ENCODE results near the gene PPP1R27. TPM values are rescaled to one million over a fixed set of nuclear protein-coding genes. Genes with fewer than 3 reads are reported as not detected.

The PPP1R27 gene
- polyA plus RNA-seq, 2 of the 4 experiments (the other 2 are of a cell fraction): 0.09 TPM; not detected in 1

- ChIA-PET CTCF (interaction anchor here (0.7 to 3.4 kb wide), 4 partner anchors 9 to 30 kb away, joined by 3 to 9 read pairs (median 4); no protein-coding TSS in a partner anchor), POLR2A (no interaction called here)
- no peaks in the 10 kb centered on the region for H3K9me3 ChIP-seq
- TF ChIP-seq MAX (IDR thresholded peaks at IDR 0.05) (no peak), HOXA7 (CRISPR knock-in tag; IDR thresholded peaks at IDR 0.05) (no peak), CBX8 (IDR thresholded peaks at IDR 0.05) (no peak), HES2 (IDR thresholded peaks at IDR 0.05) (no peak), ATOH8 (CRISPR knock-in tag; IDR thresholded peaks at IDR 0.05; ENCODE audit: low read depth) (no peak), RARB (CRISPR knock-in tag; IDR thresholded peaks at IDR 0.05) (no peak), TP53 (CRISPR knock-in tag; IDR thresholded peaks at IDR 0.05) (no peak)
- TF ChIP-seq, protein P1, sequence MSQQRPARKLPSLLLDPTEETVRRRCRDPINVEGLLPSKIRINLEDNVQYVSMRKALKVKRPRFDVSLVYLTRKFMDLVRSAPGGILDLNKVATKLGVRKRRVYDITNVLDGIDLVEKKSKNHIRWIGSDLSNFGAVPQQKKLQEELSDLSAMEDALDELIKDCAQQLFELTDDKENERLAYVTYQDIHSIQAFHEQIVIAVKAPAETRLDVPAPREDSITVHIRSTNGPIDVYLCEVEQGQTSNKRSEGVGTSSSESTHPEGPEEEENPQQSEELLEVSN (IDR thresholded peaks at IDR 0.05; ENCODE audit: borderline replicate concordance, low read depth): no peak
- H3K4me2 ChIP-seq: no peak overlapping the region
- 86% methylated on average over 7 of the region's 7 CpGs for WGBS (ENCODE audit: missing lambda C conversion rate)
- ATAC-seq (no peak), DNase-seq (ENCODE audit: low read depth in 1 of 2, low spot score in 1 of 2) (no peak), FAIRE-seq (no peak)
- peaks cover 10% of the 10 kb centered on the region; the same call in 2 of the 3 replicates for H3K4me1 ChIP-seq
- H3K27ac ChIP-seq: no peak overlapping the region
- H3K4me3 ChIP-seq: no peak overlapping the region
Observed at GRCh38 chr17:81828656-81829055, 6.2 kb downstream of the PPP1R27 start.

- Histone ChIP-seq H3K27ac (no peak overlapping the region), H3K4me3 (no peak overlapping the region), H3K4me1 (peaks cover 13% of the 10 kb centered on the region), H3K9me3 (no peaks in the 10 kb centered on the region), H3K4me2 (no peak overlapping the region)
- DNase-seq (ENCODE audit: low read depth in 1 of 2, low spot score in 1 of 2): no peak
- no peak for FAIRE-seq
- CTCF ChIA-PET: interaction anchor here (0.6 to 3.4 kb wide), 9 partner anchors 12 to 134 kb away, joined by 3 to 14 read pairs (median 5); no protein-coding TSS in a partner anchor
- POLR2A ChIA-PET: no interaction called here
- peak in 1 of 2 experiments; percentile 11; a peak in 2 of 6 replicates for ATAC-seq
- 79% methylated on average over 11 of the region's 11 CpGs for WGBS (ENCODE audit: missing lambda C conversion rate)
- TF ChIP-seq PBX3 (IDR thresholded peaks at IDR 0.05): no peak
- no peak for TF ChIP-seq SMC3 (IDR thresholded peaks at IDR 0.05)
- TF ChIP-seq NR3C1 (IDR thresholded peaks at IDR 0.05): no peak
- 0 out of 3 replicates have a peak, but pooled peaks have one; percentile 13 for TF ChIP-seq CTCF (IDR thresholded peaks at IDR 0.05)
Observed at GRCh38 chr17:81825841-81826466, 8.9 kb downstream of the PPP1R27 start.

GRCh38 chr17:81824595-81824994, 10.3 kb downstream of the PPP1R27 start:
- ChIA-PET CTCF (interaction anchor here (0.6 to 3.3 kb wide), 6 partner anchors 12 to 135 kb away, joined by 3 to 14 read pairs (median 4); no protein-coding TSS in a partner anchor), POLR2A (interaction anchor here (1.3 kb wide), 1 partner anchor 9 kb away, joined by 3 read pairs; the partner anchor contains the start of gene MCRIP1)
- FAIRE-seq: no peak
- Histone ChIP-seq H3K27ac (no peak overlapping the region), H3K4me3 (no peak overlapping the region), H3K9me3 (no peaks in the 10 kb centered on the region), H3K4me1 (peaks cover 13% of the 10 kb centered on the region), H3K4me2 (no peak overlapping the region)
- no peak for DNase-seq (ENCODE audit: low read depth in 1 of 2, low spot score in 1 of 2)
- WGBS (ENCODE audit: missing lambda C conversion rate): 74% methylated on average over 10 of the region's 11 CpGs
- no peak for ATAC-seq
- TF ChIP-seq BCL3 (IDR thresholded peaks at IDR 0.05) (no peak), FOSB (CRISPR knock-in tag; IDR thresholded peaks at IDR 0.05) (no peak), CTCF (IDR thresholded peaks at IDR 0.05) (no peak), CBX8 (IDR thresholded peaks at IDR 0.05) (no peak), ZFP36 (IDR thresholded peaks at IDR 0.05; ENCODE audit: borderline replicate concordance, partially characterized antibody) (no peak), RFX5 (IDR thresholded peaks at IDR 0.05) (no peak), KDM1A (IDR thresholded peaks at IDR 0.05; ENCODE audit: low read depth) (no peak), CHD4 (IDR thresholded peaks at IDR 0.05; ENCODE audit: borderline replicate concordance) (no peak), MYC (IDR thresholded peaks at IDR 0.05; ENCODE audit: borderline replicate concordance, low read length) (no peak), RAD21 (conservative IDR thresholded peaks at IDR 0.05 in 1 of 2, IDR thresholded peaks at IDR 0.05 in 1 of 2) (no peak)
- TF ChIP-seq, protein P1 (IDR thresholded peaks at IDR 0.05; ENCODE audit: borderline replicate concordance, low read depth): no peak
- TF ChIP-seq, protein P2, sequence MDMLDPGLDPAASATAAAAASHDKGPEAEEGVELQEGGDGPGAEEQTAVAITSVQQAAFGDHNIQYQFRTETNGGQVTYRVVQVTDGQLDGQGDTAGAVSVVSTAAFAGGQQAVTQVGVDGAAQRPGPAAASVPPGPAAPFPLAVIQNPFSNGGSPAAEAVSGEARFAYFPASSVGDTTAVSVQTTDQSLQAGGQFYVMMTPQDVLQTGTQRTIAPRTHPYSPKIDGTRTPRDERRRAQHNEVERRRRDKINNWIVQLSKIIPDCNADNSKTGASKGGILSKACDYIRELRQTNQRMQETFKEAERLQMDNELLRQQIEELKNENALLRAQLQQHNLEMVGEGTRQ (IDR thresholded peaks at IDR 0.05): no peak

Data from A549 (cell line).